Upper lobe of left lung (tissue), 4 donors: ENCODE results near the gene KIF6.

ENCODE experiments used
- CTCF ChIP-seq, 6 experiments: fragments of 450-650 bp in 4 of 6; fragments of 200-600 bp in 2 of 6; sonication (generic) in 2 of 6; IDR thresholded peaks; one replicate each; pipeline ENCODE4 v1.5.1; 2016 to 2019; ENCODE audit warnings: antibody characterized with exemption in 6 of 6
- EP300 ChIP-seq, 4 donors: sonication (generic); formaldehyde crosslinking; IDR thresholded peaks; one replicate each; pipeline ENCODE4 v1.5.1; 2017; ENCODE audit warnings: antibody characterized with exemption in 4 of 4, control low read depth in 2 of 4
- POLR2A ChIP-seq, 4 donors: fragments of 450-650 bp; IDR thresholded peaks; one replicate each; pipeline ENCODE4 v1.5.1; 2016 to 2017; ENCODE audit warnings: antibody characterized with exemption in 4 of 4, mild to moderate bottlenecking in 2 of 4
- POLR2AphosphoS5 ChIP-seq, 2 donors: sonication (generic); formaldehyde crosslinking; IDR thresholded peaks; one replicate each; pipeline ENCODE4 v1.5.1; 2017; ENCODE audit warnings: antibody characterized with exemption in 2 of 2

GRCh38 chr6:39664173-39664572 lies 61.0 kb downstream of the KIF6 start:
- TF ChIP-seq POLR2A (IDR thresholded peaks at IDR 0.05) (no peak), CTCF (IDR thresholded peaks at IDR 0.05) (no peak), EP300 (IDR thresholded peaks at IDR 0.05) (no peak), POLR2AphosphoS5 (IDR thresholded peaks at IDR 0.05) (no peak)
